MG63 (cell line): ENCODE data around the gene ZNF283. TPM values are rescaled to one million over a fixed set of nuclear protein-coding genes. Genes with fewer than 3 reads are reported as not detected.
"Not testable (repeated sequence)": the region's sequence is repeated elsewhere in the genome, so short reads cannot be mapped to it uniquely, and the experiment has no call there.

Source experiments
- DNase-seq: peaks from one replicate; pipeline ENCODE4 v3.0.0-alpha.2; 2020
- H3K27me3 ChIP-seq: fragments of 250-450 bp; sonication (Bioruptor Pico); 2 replicates; pipeline ENCODE4 v1.5.1; 2020; ENCODE audit warnings: mild to moderate bottlenecking, moderate library complexity
- H3K36me3 ChIP-seq: fragments of 250-450 bp; sonication (Bioruptor Pico); 2 replicates; pipeline ENCODE4 v1.5.1; 2020; ENCODE audit warnings: mild to moderate bottlenecking, moderate library complexity
- H3K4me3 ChIP-seq: fragments of 250-450 bp; sonication (Bioruptor Pico); 2 replicates; pipeline ENCODE4 v1.5.1; 2020; ENCODE audit warnings: mild to moderate bottlenecking, moderate library complexity
- H3K9me3 ChIP-seq: fragments of 250-450 bp; sonication (Bioruptor Pico); 2 replicates; pipeline ENCODE4 v1.5.1; 2020; ENCODE audit warnings: mild to moderate bottlenecking, moderate library complexity
- total RNA-seq: library from RNA; depleted of rRNA; stranded (reverse); fragments of >200 nt; shearing (Covaris generic); gene quantifications from 2 replicates; pipeline ENCODE4 v1.2.3, GENCODE V29; 2014; ENCODE audit warnings: low replicate concordance

ZNF283 gene
- total RNA-seq, 1 experiment from 2014 or later: 5.4 TPM

DNA sequence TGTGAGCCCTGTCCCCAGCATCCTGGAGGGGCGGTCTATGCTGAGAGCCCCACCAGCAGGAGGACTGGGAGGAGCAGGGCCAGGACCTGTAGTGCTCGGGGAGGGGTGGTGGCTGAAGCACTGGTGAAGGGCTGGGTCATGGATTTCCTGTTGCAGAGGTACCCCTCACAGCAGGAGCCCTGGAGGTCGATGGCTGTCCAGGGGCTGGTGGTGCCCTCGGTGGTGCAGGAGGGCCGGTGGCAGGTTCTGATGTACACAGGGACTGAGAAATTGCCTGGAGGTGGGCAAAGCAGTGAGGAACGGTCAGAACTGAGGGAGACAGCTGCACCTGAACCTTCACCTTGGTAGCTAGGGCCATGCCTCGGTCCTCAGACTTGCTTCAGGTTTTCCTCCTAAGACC, 29.6 kb upstream of the ZNF283 start:
- Histone ChIP-seq H3K36me3 (no peaks in the 10 kb centered on the region), H3K9me3 (no peaks in the 10 kb centered on the region), H3K4me3 (no peak overlapping the region), H3K27me3 (peaks cover 9% of the 10 kb centered on the region)
- DNase-seq: no peak

DNA sequence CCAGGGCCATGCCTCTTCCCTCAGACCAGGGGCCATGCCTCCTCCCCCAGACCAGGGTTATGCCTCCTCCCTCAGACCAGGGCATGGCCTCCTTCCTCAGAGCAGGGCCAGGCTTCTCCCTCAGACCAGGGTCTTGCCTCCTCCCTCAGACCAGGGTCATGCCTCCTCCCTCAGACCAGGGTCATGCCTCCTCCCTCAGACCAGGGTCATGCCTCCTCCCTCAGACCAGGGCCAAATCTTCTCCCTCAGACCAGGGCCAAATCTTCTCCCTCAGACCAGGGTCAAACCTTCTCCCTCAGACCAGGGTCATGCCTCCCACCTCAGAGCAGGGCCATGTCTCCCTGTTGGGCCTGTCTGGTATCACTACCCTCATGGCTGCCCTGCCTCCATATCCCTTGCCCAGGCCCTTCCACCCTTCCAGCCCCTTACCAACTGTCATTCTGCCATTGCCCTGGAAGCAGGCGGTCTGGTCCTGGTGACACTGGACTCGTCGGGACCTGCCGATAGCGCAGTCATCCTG, 29.0 kb upstream of the ZNF283 start:
- no peaks in the 10 kb centered on the region for H3K9me3 ChIP-seq
- DNase-seq: no peak
- H3K36me3 ChIP-seq: no peaks in the 10 kb centered on the region
- no peak overlapping the region; the same call in 1 of the 2 replicates for H3K4me3 ChIP-seq
- peaks cover 9% of the 10 kb centered on the region for H3K27me3 ChIP-seq

DNA sequence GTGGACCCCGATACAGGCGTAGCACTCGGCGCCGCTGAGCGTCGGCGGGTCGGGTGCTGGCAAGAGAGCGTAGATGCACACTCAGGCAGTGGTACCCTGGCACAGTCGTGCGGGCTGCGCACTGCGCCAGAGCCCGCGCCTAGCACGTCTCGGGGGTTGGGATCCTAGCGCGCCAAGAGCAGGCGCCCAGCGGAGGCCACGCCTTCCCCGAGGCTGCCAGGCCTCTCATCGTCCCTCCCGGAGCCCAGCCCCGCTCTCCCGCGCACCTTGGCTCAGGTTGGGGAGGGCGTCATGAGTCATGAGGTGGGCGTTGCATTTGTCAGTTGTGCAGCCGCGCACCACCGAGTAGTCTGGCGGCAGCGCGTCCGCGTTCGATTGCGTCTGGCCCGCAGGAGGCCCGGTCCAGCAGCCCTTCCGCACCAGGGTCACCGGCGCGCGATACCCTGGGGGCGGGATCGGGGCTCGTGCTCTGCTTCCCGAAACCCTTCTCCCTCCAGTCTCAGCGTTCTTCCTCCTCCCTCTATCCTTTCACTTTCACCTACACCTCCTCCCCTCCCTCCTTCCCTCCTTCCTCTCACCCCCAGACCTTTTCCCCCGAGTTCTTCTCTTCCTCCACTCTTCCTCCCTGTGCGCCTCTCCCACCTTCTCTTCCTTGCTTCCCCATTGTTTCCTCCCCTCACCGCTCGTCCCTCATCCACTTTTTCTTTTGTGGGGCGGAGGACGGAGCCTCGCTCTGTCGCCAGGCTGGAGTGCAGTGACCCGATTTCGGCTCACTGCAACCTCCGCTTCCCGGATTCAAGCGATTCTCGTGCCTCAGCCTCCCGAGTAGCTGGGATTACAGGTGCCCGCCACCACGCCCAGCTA, 28.3 kb upstream of the ZNF283 start:
- H3K4me3 ChIP-seq: peak overlapping the region; percentile 18
- H3K27me3 ChIP-seq: peaks cover 2% of the 10 kb centered on the region; the same call in 1 of the 2 replicates
- H3K36me3 ChIP-seq: no peaks in the 10 kb centered on the region
- DNase-seq: peak; percentile 50
- H3K9me3 ChIP-seq: no peaks in the 10 kb centered on the region

DNA sequence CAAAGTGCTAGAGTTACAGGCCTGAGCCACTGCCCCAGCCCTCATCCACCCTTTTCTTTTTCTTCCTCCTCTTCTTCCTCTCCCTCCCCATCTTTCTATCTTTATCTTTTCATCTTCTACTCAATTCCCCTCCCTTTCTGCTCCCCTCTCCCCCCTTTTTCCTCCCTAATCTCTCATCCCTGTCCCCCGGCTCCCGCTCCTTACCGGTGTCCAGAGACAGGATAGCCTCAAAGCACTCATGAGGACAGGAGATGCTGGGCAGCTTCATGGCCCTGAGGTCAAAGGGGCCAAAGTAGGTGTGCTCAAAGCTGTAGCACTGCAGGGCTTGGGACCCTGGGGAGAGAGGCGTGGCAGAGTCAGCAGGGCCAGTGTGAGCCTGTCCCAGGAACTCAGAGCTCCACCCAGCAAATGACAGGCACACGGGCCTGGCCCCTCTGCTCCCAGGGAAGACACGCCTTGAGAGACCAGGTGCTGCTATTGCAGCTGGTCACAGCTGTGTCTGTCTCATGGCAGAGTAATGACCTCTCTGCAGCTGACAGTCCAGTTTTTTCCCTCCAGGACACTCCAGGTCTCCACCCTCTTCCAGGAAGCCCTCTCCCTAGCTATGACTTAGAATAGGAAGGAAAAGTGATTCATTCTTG, 27.5 kb upstream of the ZNF283 start:
- Histone ChIP-seq H3K4me3 (no peak overlapping the region), H3K36me3 (no peaks in the 10 kb centered on the region), H3K9me3 (no peaks in the 10 kb centered on the region), H3K27me3 (no peaks in the 10 kb centered on the region)
- DNase-seq: no peak

DNA sequence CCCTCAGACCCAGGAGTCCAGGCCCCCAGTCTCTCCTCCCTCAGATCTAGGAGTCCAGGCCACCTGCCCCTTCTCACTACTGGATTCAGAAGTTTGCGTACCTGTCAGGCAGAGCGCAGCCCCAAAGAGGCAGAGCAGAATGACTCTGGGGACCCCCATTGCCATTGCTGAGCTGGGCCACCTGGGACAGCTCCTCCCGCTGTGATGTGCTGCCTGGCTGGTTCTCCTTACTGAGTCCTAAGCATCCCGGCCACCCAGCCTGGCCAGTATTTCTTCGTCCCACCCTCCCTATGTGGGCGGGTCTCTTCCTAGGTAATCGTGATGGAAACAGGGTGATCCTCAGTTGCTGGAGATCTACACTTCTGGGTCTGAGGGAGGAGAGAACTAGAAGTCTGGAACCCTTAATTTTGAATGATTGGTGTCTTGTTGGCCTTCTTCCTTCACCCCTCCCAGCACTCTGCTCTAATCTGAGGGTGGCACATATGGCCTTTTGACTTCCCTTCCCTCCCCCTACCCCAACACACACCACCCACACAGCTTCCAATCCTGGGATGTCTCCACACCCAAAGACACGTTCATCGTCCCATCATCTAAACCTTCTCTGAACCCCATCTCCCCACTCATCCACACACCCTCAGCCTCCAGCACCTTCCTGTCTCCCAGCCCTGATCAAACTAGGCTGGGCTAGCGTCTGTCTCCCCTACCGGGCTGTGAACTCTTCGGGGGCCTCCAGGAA, 24.7 kb upstream of the ZNF283 start, which contains the start of gene LYPD5:
Gene LYPD5, minus strand, starts transcription at position 232 of the 736 bp plus-strand sequence. Its CDS starts 67 bp downstream, at position 165.
- Histone ChIP-seq H3K4me3 (no peak within 1 kb of the TSS), H3K9me3 (no peaks in the 10 kb centered on the region), H3K27me3 (no peaks in the 10 kb centered on the region), H3K36me3 (no peaks in the 10 kb centered on the region)
- DNase-seq: no peak

DNA sequence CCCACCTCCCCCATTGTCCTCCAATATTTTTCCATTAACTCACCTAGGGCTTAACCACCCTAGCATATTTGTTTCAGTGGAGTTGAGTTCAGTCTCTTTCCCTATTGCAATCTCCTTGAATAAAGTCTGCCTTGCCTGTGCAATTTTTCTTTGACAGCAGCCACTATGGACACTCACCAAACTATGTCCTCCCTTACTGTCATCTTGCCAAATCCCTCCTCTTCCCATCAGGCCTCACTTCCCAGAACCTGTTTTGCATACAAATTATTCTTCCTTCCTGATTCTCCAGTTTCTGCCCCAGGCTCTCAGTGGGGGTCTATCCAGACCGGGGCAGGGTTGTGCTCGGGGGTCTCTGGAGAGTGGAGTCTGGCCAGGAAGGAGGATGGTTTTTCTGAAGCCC, 22.7 kb upstream of the ZNF283 start:
- no peaks in the 10 kb centered on the region for H3K9me3 ChIP-seq
- H3K36me3 ChIP-seq: no peaks in the 10 kb centered on the region
- no peak overlapping the region for H3K4me3 ChIP-seq
- no peak for DNase-seq
- no peaks in the 10 kb centered on the region for H3K27me3 ChIP-seq

DNA sequence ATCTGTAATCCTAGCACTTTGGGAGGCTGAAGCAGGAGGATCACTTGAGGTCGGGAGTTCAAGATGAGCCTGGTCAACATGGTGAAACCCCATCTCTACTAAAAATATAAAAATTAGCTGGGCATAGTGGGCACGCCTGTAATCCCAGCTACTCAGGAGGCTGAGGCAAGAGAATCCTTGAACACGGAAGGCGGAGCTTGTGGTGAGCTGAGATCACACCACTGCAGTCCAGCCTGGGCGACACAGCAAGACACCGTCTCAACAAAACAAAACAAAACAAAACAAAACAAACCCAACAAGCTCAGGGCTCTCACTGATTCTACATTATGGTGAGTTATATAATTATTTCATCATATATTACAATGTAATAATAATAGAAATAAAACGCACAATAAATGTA, 20.7 kb upstream of the ZNF283 start:
- not testable (repeated sequence) for H3K27me3 ChIP-seq, H3K36me3 ChIP-seq, H3K4me3 ChIP-seq, H3K9me3 ChIP-seq, DNase-seq

DNA sequence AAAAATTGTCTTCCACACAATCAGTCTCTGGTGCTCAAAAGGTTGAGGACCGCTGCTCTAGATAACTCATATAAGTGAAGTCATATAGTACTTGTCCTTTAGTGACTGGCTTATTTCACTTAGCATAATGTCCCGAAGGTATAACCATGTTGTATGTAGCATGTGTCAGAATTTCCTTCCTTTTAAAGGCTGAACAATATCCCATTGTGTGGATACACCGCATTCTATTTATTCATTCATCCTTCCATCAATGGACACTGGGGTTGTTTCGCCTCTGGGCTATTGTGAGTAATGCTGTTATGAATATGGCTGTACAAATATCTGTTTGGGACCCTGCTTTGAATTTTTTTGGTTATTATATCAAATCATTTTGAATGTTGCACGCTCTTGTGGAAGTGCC, 20.3 kb upstream of the ZNF283 start:
- Histone ChIP-seq H3K36me3 (no peaks in the 10 kb centered on the region), H3K9me3 (no peaks in the 10 kb centered on the region), H3K27me3 (no peaks in the 10 kb centered on the region), H3K4me3 (no peak overlapping the region)
- DNase-seq: no peak

DNA sequence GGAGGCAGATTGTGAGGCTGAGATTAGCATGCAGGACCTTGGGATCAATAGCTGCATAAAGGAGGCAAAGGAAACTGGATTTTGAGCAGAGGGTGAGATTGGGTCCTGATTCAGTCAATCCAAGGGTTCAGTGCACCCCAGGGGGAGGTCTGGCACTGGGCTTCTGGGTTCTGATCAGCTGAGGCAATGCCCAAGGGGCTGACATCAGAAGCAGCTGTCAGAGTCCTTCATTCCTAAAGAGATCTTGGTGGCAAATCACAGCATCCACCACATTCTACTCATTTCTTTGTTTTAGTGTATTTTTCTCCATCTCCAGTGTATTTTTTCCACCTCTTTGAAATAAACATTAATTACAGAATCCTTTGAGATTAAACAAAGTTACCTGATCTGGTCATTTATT, 19.5 kb upstream of the ZNF283 start:
- Histone ChIP-seq H3K4me3 (no peak overlapping the region), H3K27me3 (peaks cover 3% of the 10 kb centered on the region; the same call in 1 of the 2 replicates), H3K36me3 (no peaks in the 10 kb centered on the region), H3K9me3 (no peaks in the 10 kb centered on the region)
- no peak for DNase-seq

DNA sequence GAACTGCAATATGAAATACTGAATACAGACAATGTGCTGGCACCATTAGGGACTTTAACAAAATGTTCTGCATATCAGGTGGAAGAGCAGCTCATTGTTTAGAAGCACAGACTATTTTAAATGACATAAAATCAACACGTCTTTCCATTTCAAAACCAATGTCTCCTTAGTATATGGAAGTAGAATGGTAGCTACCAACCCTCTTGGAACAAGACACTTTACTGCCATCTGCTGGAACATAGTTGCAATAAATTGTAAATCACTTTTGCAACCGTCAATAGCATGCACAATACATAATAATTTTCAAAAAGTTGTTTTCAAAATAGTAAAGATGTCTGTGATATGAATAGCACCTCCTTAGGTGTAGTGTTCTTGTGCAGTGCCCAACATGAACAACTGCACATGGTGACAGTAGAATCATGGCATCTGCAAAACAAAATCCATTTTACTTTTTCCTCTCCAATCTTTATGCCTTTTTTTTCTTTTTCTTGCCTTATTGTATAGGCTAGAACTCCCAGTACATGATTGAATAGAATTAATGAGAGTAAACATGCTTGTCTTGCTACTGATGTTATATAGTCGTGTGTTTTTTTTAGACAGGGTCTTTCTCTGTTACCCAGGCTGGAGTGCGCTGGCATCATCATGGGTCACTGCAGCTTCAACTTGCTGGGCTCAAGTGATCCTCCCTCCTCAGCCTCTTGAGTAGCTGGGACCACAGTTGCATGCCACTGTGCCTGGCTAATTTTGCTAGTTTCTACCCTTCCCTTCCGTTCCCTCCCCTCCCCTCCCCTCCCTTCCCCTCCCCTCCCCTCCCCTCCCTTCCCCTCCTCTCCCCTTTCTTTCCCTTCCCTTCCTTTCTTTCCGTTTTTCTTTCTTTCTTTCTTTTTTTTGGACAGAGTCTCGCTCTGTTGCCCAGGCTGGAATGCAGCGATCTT, 17.1 kb upstream of the ZNF283 start:
- Histone ChIP-seq H3K36me3 (no peaks in the 10 kb centered on the region), H3K27me3 (peaks cover 3% of the 10 kb centered on the region), H3K9me3 (no peaks in the 10 kb centered on the region), H3K4me3 (no peak overlapping the region)
- DNase-seq: no peak

DNA sequence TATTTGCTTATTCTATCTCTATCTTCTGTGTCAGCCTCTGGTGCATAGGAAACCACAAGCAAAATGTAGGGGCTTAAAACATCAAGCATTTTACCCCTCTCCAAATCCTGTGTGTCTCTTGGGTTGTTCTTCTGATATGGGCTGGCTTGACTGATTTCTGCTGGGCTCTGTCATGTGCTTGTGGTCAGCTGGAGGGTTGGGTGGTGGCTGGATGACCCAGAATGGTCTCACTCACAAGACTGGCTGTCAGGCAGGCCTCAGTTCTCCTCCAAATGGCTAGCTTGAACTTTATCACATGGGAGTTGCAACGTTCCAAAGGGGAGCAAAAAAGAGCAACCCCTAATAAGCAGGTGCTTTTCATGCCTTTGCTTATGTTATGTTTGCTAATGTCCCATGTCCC, 15.3 kb upstream of the ZNF283 start:
- DNase-seq: no peak
- H3K36me3 ChIP-seq: no peaks in the 10 kb centered on the region
- H3K9me3 ChIP-seq: no peaks in the 10 kb centered on the region
- H3K27me3 ChIP-seq: peaks cover 3% of the 10 kb centered on the region
- no peak overlapping the region for H3K4me3 ChIP-seq

DNA sequence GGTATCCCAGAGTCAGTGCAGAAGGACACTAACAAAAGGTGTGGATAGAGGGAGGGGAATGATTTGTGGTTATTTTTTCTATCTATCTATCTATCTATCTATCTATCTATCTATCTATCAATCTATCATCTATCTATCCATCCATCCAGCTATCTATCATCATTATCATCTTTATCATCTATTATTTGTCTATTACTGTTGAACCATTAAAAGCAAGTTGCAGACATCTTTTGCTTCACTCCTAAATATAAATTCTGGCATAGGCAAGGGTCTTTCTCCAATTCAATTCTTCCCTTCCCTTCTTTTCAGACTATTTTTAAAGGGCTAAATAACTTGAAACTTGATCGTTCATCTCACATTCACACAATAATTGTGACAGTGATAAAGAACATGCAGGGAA, 14.9 kb upstream of the ZNF283 start:
- no peaks in the 10 kb centered on the region for H3K36me3 ChIP-seq
- H3K27me3 ChIP-seq: peaks cover 3% of the 10 kb centered on the region
- no peak for DNase-seq
- no peaks in the 10 kb centered on the region for H3K9me3 ChIP-seq
- H3K4me3 ChIP-seq: no peak overlapping the region

DNA sequence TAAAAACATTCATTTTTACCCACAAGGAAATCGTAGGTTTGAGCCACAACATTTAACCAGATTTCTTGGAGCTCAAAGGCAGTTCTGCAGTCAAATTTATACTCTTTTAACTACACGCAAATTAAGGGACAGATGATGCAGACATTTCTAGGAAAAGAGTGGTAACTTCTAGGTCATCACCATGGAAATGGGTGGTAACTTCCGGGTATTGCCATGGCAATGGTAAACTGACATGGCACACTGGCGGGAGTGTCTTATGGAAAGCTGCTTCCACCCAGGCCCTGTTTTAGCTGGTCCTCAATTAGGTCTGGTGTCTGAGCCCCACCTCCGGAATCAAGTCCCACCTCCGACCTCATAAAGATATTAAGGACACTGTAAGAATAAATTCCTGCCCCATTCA, 14.4 kb upstream of the ZNF283 start:
- peaks cover 3% of the 10 kb centered on the region for H3K27me3 ChIP-seq
- H3K36me3 ChIP-seq: no peaks in the 10 kb centered on the region
- no peak overlapping the region for H3K4me3 ChIP-seq
- no peaks in the 10 kb centered on the region; the same call in 1 of the 2 replicates for H3K9me3 ChIP-seq
- no peak for DNase-seq

DNA sequence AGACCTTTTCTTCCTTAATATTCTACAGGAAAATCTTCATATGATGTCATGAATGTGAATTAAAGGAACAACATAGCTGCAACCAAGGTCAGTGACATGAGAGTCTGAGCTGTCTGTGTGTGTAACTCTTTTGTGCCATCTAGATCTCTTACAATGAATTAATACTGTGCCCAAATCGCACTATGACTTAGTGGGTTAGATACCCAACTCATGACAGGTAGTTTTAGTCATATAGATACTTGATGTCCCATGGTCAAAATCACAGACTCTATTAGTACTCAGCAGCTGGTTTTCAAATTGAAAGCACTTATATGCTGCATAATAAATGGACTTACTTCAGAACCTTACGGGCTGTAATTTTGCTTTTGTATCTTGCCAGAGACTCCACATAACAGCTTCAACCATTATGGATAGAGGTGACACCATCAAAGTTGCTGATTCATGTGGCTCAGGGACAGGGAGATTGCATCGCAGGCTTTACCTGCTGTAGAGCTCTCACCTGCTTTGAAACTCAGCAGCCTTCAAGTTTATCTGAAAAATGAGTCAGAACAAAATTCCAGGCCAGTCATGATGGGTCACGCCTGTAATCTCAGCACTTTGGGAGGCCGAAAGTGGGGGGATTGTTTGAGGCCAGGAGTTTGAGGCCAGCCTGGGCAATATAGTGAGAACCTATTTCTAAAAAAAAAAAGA, 12.3 kb upstream of the ZNF283 start:
- no peak overlapping the region for H3K4me3 ChIP-seq
- DNase-seq: no peak
- no peaks in the 10 kb centered on the region for H3K36me3 ChIP-seq
- H3K9me3 ChIP-seq: no peaks in the 10 kb centered on the region; the same call in 1 of the 2 replicates
- peaks cover 3% of the 10 kb centered on the region for H3K27me3 ChIP-seq

DNA sequence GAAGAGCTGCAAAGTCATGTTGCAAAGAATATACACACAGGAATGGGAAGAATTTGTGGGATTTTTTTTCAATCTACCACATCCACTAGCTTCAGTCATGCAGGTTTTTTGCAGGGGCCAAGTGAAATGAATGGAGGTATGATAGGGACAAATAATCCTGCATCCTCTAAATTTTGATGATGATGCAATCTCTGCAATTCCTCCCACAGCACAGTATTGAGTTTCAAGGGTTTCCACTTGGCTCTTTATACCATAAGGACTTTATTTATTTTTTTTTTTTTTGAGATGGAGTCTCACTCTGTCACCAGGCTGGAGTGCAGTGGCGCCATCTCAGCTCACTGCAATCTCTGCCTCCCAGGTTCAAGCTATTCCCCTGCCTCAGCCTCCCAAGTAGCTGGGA, 9.7 kb upstream of the ZNF283 start:
- DNase-seq, H3K36me3 ChIP-seq, H3K4me3 ChIP-seq, H3K27me3 ChIP-seq, H3K9me3 ChIP-seq: not testable (repeated sequence)
